Stimulated activated CD4-positive, alpha-beta T cell treated with anti-CD3 and anti-CD28 coated beads, TNF-alpha, amount 100 ng/mL, for 4 hours (primary cell): Measurements from ENCODE around the gene SLC25A22.

Experiments
- DNase-seq, 3 experiments: peaks; one replicate each; pipeline ENCODE4 v3.0.0-alpha.2; 2020; ENCODE audit warnings: low read depth in 3 of 3

SLC25A22 gene

GRCh38 chr11:823441-824291 is 25.6 kb upstream of the SLC25A22 start:
- no peak for DNase-seq

GRCh38 chr11:821512-822371 is 23.7 kb upstream of the SLC25A22 start:
- DNase-seq, result no peak

- DNase-seq, result no peak
These were observed 22.8 kb upstream of the SLC25A22 start for GRCh38 chr11:820655-821511.

- peak; percentile 77 to 88 (median 82) for DNase-seq
These were observed 22.0 kb upstream of the SLC25A22 start for GRCh38 chr11:819943-820649.

DNA sequence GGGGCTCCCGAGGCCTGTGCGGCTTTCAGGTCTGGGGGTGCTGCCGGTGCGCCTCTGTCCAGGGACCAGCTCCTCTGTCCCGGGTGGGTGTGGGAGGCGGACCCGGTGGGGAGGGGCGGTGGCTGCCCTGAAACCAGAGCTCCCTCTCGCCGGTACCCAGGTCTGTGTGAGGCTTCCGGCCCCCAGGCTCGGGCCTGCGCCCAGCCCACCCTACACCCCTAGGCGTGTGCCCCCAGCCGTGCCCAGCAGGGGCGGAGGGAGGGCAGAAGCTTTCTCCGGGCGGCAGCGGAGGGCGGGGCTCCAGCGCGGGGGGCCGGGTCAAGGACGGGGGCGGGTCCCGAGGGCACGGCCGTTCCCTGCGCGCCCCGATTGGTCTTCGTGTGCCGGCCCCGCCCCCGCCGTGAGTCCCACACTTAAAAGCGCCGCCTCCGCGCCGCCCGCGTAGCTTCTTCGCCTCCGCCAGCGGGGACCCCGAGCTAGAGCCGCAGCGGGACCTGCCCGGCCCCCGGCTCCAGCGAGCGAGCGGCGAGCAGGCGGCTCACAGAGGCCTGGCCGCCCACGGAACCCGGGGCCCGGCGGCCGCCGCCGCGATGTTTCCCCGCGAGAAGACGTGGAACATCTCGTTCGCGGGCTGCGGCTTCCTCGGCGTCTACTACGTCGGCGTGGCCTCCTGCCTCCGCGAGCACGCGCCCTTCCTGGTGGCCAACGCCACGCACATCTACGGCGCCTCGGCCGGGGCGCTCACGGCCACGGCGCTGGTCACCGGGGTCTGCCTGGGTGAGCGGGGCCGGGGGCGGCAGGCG is 21.2 kb upstream of the SLC25A22 start:
- DNase-seq, result peak; percentile 87 to 92 (median 88)

DNA sequence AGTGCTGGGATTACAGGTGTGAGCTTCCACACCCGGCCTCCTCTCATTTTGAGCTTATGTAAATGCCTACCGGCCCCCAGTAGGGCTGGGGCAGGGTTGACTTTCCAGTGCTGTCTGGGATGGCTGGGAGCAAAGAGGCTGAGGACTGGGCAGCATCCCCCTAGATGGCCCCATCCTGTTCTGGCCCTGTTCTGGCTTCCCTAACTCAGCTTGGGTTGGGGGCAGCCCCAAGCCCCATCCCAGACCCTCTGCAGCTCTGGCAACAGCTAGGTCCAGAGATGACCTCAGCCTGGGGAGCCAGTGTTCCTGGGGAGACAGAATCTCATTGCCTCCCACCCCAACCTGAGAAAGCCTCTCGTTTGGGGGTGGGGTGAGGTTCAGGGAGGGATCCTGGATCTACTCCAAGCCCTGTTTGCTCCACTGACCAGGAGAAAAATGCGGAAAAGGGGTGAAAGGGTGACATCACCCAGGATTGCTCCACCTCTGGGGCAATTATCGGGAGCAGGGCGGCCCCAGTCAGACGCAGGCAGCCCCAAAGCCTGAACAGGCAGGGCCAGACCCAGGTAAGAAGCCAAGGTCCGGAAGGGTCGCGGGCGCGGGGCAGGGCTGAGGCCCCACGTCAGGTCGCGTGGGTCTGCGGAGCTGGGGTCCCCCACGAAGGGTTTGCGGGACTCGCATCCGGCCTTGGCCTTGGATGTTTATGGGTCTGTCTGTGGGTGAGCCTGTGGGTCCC is 20.5 kb upstream of the SLC25A22 start, which contains the start of gene PNPLA2:
PNPLA2 (plus strand) TSS at position 519 of the 733 bp plus-strand sequence. CDS start 805 bp downstream, outside the sequence.
- no peak for DNase-seq

DNA sequence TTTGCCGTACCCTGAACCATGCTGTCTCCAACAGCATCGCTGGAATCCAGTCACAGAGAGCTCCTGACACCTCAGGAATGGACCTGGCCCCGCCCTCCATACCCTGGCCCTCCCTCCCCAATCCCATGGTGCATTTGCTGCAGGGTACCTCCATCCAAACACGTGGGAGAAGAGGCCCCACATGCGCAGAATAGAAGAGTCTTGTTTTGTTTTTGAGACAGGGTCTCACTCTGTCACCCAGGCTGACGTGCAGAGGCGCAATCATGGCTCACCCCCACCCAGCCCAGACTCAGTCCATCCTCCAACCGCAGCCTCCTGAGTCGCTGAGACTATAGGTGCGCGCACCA is 18.3 kb upstream of the SLC25A22 start:
- no peak for DNase-seq

GRCh38 chr11:815675-816432 is 17.8 kb upstream of the SLC25A22 start:
- DNase-seq, result no peak

- no peak for DNase-seq
These were observed 15.5 kb upstream of the SLC25A22 start for GRCh38 chr11:813456-814096.

DNA sequence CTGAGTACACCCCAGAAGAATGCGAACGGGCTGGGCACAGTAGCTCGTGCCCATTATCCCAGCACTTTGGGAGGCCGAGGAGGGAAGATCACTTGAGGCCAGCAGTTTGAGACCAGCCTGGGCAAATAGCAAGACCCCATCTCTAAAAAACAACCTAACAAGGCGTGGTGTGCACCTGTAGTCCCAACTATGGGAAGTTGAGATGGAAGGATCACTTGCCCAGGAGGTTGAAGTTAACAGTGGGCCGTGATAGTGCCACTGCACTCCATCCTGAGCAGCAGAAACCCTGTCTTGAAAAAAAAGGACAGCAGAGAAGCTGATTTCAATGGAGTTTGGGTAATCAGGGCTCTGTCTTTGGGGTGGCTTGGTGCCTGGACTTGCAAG is 15.0 kb upstream of the SLC25A22 start:
- no peak for DNase-seq

DNA sequence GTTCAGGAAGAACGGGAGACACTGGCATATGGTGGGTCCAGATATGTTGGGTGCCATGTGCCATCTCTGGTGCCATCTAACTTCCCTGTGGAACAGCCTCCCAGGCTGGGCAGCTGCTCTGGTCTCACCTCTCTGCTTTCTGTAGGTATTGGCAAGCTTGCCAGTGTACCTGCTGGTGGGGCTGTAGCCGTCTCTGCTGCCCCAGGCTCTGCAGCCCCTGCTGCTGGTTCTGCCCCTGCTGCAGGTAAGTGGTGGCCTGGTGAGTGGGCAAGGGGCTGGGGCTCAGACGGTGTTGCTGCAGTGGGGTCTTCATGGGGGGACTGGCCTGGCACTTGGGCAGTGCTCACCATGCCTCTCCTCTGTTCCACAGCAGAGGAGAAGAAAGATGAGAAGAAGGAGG is 14.3 kb upstream of the SLC25A22 start:
- no peak for DNase-seq

DNA sequence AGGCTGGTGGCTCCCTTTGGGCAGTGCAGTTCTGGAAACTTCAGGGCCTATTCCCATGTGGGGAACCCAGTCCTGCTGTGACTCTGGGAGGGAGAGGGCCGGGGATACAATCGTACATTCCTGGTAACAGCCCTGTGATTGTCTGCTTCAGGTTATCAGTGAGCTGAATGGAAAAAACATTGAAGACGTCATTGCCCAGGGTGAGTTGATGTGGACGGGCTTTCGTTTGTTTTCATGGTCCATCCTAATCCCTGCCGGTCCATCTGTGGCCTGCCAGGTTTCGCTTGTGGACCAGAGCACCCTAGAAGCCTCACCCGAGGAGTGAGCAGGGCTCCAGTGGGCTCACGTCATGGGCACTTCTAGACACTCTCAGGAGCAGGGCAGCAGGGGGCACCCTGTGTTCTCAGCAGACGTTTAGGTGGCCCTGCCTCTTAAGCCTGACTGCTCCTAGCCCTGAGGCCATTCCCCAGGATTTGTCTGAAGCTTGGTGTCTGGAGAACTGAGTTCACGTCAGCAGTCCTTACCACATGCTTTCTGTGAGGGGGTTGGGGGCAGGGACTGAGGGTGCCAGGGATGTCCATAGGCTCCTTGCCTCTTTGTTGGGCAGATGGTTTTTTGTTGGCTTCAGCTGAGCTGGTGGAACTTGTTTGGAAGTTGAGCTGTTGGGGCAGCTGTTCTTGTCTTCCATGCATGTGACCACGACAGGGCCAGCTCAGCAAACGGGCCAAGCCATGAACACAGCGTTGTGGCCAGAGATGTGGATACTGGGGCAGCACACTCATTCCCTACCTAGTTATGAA is 13.6 kb upstream of the SLC25A22 start:
- DNase-seq, result no peak

DNA sequence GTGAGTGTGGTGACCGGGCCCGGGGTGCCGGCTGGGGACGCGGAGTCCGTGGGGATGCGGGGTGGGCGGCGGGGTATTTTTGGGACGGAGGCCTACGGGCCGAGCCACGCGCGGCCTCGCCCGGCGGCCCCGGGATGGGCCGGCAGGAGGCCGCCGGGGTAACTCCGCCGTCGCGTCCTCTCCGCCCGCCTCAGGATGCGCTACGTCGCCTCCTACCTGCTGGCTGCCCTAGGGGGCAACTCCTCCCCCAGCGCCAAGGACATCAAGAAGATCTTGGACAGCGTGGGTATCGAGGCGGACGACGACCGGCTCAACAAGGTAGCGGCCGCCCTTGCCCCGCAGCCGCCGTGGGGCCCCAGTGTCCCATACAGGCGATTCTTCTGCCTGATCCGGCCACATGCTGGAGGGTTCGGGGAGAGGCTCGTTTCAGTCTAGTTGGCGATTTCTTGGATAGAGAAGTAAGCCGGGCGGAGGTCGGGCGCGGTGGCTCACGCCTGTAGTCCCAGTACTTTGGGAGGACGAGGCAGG is 12.0 kb upstream of the SLC25A22 start:
- DNase-seq, result no peak

GRCh38 chr11:809287-810039 is 11.4 kb upstream of the SLC25A22 start, which contains the start of gene RPLP2:
Gene RPLP2, plus strand, starts transcription at chr11:809967. Its CDS starts 268 bp downstream, at chr11:810235.
- DNase-seq, result peak; percentile 93 to 97 (median 93)

DNA sequence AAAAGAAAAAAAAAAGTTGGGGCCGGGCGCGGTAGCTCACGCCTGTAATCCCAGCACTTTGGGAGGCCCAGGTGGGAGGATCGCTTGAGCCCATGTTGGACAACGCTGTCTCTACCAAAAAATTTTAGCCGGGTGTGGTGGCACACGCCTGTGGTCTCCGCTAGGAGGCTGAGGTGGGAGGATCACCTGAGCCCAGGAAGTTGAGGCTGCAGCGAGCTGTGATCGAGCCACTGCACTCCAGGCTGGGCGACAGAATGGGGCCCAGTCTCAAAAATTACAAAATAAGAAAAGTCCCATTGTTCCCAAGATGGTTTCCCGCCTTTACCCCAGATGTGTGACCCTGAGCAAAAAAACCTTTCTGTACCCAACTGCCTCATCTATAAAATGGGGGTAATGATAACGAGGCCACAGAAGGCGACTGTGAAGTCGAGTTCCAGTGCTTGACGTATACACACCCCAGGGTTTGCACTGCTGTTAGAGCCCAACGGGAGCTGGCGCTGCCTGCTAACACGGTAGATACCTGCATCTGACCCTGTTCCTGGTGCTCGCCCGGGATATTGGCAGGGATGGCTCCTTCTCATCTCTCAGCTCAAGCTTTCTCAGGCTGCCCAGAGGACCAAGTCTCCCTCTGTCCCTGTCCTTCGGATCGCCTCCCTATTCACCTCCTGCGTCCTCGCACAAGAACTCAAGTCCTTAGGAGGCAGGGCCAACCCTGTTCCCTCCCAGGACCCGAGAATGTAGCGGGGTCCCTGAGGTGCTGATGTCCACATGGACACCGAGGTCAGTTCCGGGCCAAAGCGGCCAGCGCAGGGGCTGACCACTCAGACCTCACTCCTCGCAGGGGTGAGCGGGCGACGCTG is 10.6 kb upstream of the SLC25A22 start:
- no peak for DNase-seq

DNA sequence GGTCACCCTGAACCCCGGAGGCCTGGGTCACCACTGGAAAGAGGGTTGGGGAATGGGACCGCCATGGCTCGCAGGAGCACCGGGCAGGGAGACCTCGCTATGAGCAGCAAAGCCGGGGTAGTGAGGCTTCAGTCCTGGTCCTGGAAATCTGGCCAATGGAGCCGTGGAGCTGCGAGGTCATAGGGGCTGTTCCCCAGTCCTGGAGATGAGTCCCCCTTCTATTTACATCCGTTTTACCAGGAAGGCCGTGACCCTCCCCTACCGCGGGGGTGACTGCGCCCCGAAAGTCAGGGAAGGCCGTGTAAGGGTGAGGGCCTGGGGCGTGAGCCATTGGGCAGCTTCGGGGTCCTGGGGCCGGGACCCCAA is 6.5 kb upstream of the SLC25A22 start:
- DNase-seq, result no peak
